Adipocyte (in vitro differentiated cells): Measurements from ENCODE around the gene PPEF1.

Experiments used
- DNase-seq: peaks from one replicate; pipeline ENCODE4 v3.0.0-alpha.2; 2015; ENCODE audit warnings: low read depth
- H3K27me3 ChIP-seq: replicated peaks from 2 replicates; pipeline ENCODE4 v1.7.0; 2013; ENCODE audit warnings: mild to moderate bottlenecking, low read length, moderate library complexity; ENCODE audit not compliant: control insufficient read depth, insufficient read depth
- H3K36me3 ChIP-seq: 2 replicates; pipeline ENCODE4 v1.7.0; 2013; ENCODE audit warnings: low read length, mild to moderate bottlenecking, moderate library complexity; ENCODE audit not compliant: control insufficient read depth, insufficient read depth, severe bottlenecking
- H3K4me1 ChIP-seq: 2 replicates; pipeline ENCODE4 v1.7.0; 2013; ENCODE audit warnings: mild to moderate bottlenecking, low read length, moderate library complexity; ENCODE audit not compliant: control insufficient read depth, insufficient read depth
- H3K4me3 ChIP-seq: 2 replicates; pipeline ENCODE4 v1.7.0; 2013; ENCODE audit warnings: mild to moderate bottlenecking, low read length, moderate library complexity
- H3K9ac ChIP-seq: 2 replicates; pipeline ENCODE4 v1.7.0; 2013; ENCODE audit warnings: mild to moderate bottlenecking, low read length, moderate library complexity
- H3K9me3 ChIP-seq: 2 replicates; pipeline ENCODE4 v1.7.0; 2013; ENCODE audit warnings: mild to moderate bottlenecking, low read length, moderate library complexity; ENCODE audit not compliant: control insufficient read depth

The PPEF1 gene

DNA sequence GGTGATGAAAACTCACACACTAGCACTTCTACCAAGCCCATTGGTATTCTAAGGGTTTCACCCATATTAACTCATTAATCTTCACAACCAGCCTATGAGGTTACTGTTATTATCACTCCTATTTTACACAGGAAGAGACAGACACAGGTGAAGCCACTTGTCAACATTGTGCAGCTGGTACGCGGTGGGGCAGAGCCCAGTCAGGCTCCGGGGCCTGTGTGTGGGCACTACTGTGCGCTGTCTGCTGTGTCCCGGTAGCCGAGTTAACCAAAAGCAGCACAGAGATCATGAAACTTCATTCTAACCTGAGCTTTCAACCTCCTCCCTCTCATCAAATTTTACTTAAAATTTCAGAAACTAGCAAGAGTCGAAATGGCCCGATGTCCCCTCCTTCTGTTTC, 165.2 kb downstream of the PPEF1 start:
- peaks cover 25% of the 10 kb centered on the region for H3K4me1 ChIP-seq
- no peak for DNase-seq
- peaks cover 19% of the 10 kb centered on the region for H3K27me3 ChIP-seq
- H3K36me3 ChIP-seq: no peaks in the 10 kb centered on the region
- H3K9ac ChIP-seq: no peak overlapping the region
- H3K4me3 ChIP-seq: no peak overlapping the region
- H3K9me3 ChIP-seq: no peaks in the 10 kb centered on the region

DNA sequence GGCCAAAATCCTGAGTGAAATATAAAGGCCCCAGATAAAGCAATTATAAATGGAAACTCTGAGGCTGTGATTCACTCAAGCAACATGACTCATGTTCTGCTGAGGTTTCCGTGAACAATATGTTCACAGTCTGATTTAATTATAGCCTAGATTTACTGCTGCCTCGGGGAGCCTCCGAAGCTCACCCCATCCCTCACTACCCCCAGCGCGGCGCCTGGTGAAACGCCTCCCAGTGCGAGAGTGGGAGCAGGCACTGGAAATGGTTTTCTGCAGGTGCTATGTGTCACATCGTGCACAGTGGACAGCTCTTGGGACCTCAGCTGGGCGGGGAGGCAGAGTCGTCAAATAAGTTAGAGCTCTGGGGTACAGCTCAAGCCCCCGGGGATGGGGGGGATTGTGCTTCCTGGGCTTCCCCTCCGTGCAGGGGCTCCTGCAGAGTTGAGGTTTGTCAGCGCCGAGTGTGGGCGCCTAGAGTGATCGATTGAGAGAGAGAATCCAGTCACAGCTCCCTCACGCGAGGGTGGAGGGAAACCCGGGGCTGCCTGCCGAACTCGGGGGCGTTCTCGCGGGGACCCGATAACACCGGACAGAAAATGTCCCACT, 165.8 kb downstream of the PPEF1 start:
- H3K9me3 ChIP-seq: no peaks in the 10 kb centered on the region
- DNase-seq: peak; percentile 74
- peaks cover 21% of the 10 kb centered on the region for H3K27me3 ChIP-seq
- peak overlapping the region; percentile 66 for H3K4me3 ChIP-seq
- H3K36me3 ChIP-seq: no peaks in the 10 kb centered on the region
- H3K4me1 ChIP-seq: peaks cover 25% of the 10 kb centered on the region
- no peak overlapping the region for H3K9ac ChIP-seq

DNA sequence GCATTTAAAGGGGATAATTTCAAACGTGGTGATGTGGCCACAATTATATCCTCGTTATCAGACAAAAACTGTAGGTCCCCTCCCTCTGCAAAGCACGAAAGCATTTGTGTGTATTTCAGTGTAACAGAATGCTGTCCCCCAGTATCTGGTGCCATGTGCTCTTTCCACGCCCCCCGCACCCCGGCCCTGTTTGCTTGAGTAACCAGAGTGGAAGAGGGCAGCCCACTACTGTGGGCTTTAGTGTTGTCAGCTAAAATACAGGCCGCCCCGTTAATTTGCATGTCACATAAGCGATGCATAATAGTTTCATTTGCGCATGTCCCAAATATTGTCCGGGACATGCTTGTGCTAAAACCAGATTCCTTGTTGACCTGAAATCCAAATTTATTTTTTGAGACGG, 166.4 kb downstream of the PPEF1 start:
- no peaks in the 10 kb centered on the region for H3K36me3 ChIP-seq
- H3K9ac ChIP-seq: no peak overlapping the region
- peak overlapping the region; percentile 66 for H3K4me3 ChIP-seq
- peaks cover 26% of the 10 kb centered on the region for H3K27me3 ChIP-seq
- H3K4me1 ChIP-seq: peaks cover 25% of the 10 kb centered on the region
- no peak for DNase-seq
- H3K9me3 ChIP-seq: no peaks in the 10 kb centered on the region

DNA sequence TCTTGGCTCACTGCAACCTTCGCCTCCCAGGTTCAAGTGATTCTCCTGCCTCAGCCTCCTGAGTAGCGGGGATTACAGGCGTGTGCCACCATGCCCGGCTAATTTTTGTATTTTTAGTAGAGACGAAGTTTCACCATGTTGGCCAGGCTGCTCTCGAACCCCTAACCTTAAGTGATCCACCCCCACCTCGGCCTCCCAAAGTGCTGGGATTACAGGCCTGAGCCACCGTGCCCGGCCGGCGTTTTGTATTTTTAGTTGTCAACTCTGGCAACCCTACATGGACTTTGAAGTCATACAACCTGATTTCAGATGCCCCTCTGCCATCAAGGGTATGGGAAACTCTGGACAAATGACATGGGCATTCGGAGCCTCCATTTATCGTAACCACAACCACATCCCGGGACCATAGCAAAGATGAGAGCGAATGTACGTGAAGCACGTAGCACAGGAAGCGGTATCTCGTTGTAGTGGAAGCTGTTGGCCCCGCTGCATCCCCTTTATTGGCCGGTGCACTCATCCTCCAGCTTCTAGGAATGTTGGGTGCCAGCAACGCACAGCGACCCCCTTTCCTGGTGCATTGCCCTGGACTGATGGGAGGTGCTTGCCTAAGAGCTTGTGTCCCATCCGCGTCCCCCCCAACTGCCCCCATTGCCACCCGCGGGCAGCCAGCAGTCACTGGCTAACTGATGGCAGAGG, 167.3 kb downstream of the PPEF1 start:
- no peak for DNase-seq
- Histone ChIP-seq H3K27me3 (peaks cover 29% of the 10 kb centered on the region), H3K9me3 (no peaks in the 10 kb centered on the region), H3K4me3 (no peak overlapping the region), H3K36me3 (no peaks in the 10 kb centered on the region), H3K9ac (no peak overlapping the region), H3K4me1 (peaks cover 25% of the 10 kb centered on the region)

DNA sequence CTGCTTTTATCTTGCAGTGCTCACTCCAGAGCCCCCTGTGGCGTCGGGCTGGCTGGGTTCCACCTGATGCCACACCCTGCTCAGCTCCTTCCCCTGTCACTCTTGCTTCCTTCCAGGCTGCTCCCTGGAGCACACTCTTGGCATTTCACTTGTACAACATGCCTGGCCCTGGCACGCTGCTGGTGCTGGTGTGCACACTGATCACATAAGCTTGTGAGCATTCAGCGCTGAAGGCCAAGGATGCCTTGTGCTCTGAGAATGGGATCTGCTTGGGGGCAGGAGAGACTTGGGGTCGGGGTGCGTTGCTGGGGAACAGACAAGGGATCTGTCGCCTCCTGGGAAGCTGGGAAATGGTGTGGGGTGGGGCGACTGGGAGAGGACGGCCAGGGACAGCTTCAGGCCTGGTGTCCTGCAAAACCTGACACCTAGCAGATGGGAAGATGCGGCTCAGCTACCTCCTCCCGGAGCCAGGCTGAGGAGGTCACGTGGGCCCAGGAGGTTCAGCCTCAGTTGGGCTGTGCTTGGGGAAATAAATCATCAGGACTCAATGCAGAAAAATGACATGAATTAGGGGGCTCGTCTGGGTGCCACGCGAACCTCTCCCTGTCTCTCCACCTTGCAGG, 167.9 kb downstream of the PPEF1 start:
- H3K9me3 ChIP-seq: no peaks in the 10 kb centered on the region
- H3K4me1 ChIP-seq: peaks cover 25% of the 10 kb centered on the region
- no peaks in the 10 kb centered on the region for H3K36me3 ChIP-seq
- H3K9ac ChIP-seq: no peak overlapping the region
- no peak overlapping the region for H3K4me3 ChIP-seq
- H3K27me3 ChIP-seq: peaks cover 29% of the 10 kb centered on the region
- no peak for DNase-seq

DNA sequence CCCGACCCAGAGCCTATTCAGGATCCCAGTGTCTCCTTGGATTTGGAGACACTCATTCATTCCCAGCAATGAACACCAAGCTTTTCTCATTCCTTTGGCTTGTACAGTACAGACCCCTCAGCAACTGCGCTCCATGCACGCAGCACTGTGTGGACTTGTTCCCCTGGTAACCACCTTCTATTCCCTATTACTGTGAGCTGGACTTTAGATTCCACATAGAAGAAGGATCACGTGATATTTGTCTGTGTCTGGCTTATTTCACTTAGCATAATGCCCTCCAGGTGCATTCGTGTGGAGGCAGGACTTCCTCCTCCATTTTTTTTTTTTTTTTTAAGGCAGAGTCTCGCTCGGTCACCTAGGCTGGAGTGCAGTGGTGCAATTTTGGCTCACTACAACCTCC, 170.0 kb downstream of the PPEF1 start:
- no peaks in the 10 kb centered on the region for H3K36me3 ChIP-seq
- DNase-seq: no peak
- no peak overlapping the region for H3K9ac ChIP-seq
- peaks cover under 1% of the 10 kb centered on the region for H3K9me3 ChIP-seq
- H3K4me3 ChIP-seq: no peak overlapping the region
- H3K27me3 ChIP-seq: peaks cover 29% of the 10 kb centered on the region
- H3K4me1 ChIP-seq: peaks cover 11% of the 10 kb centered on the region
